H9 (cell line): ENCODE measurements around the gene OMP. TPM values are rescaled to one million over a fixed set of nuclear protein-coding genes. Genes with fewer than 3 reads are reported as not detected.

Source experiments
- DNase-seq: peaks from one replicate; pipeline ENCODE4 v3.0.0-alpha.2; 2017
- H2AFZ ChIP-seq: one replicate; pipeline ENCODE4 v1.6.1; 2013; ENCODE audit warnings: mild to moderate bottlenecking, low read length, control low read depth, moderate library complexity
- H2AK5ac ChIP-seq: 2 replicates; pipeline ENCODE4 v1.6.1; 2013; ENCODE audit warnings: low read length, control low read depth, mixed read lengths; ENCODE audit not compliant: insufficient read length
- H2BK120ac ChIP-seq: one replicate; pipeline ENCODE4 v1.6.1; 2013; ENCODE audit warnings: low read depth, mild to moderate bottlenecking, low read length, control low read depth, inconsistent platforms; ENCODE audit not compliant: poor library complexity, severe bottlenecking
- H2BK12ac ChIP-seq: 2 replicates; pipeline ENCODE4 v1.6.1; 2013; ENCODE audit warnings: low read length, control low read depth, mixed read lengths, low read depth; ENCODE audit not compliant: insufficient read length
- H2BK15ac ChIP-seq: 2 replicates; pipeline ENCODE4 v1.6.1; 2013; ENCODE audit warnings: low read depth, low read length, control low read depth
- H2BK20ac ChIP-seq: one replicate; pipeline ENCODE4 v1.6.1; 2013; ENCODE audit warnings: low read depth, mild to moderate bottlenecking, low read length, control low read depth, inconsistent platforms; ENCODE audit not compliant: poor library complexity, severe bottlenecking
- H2BK5ac ChIP-seq: 2 replicates; pipeline ENCODE4 v1.6.1; 2013; ENCODE audit warnings: low read length, control low read depth, mixed read lengths; ENCODE audit not compliant: insufficient read length
- H3K14ac ChIP-seq: 2 replicates; pipeline ENCODE4 v1.6.1; 2013; ENCODE audit warnings: low read length, control low read depth; ENCODE audit not compliant: insufficient read depth
- H3K18ac ChIP-seq: 2 replicates; pipeline ENCODE4 v1.6.1; 2013; ENCODE audit warnings: low read depth, mild to moderate bottlenecking, mixed read lengths, low read length, control low read depth; ENCODE audit not compliant: insufficient read length
- H3K23ac ChIP-seq: 2 replicates; pipeline ENCODE4 v1.6.1; 2013; ENCODE audit warnings: low read length, control low read depth, mixed read lengths, low read depth; ENCODE audit not compliant: insufficient read length
- H3K23me2 ChIP-seq: 2 replicates; pipeline ENCODE4 v1.6.1; 2013; ENCODE audit warnings: low read depth, mild to moderate bottlenecking, mixed read lengths, low read length, control low read depth; ENCODE audit not compliant: insufficient read length, poor library complexity, severe bottlenecking
- H3K27ac ChIP-seq: 2 replicates; pipeline ENCODE4 v1.5.1; 2013; ENCODE audit warnings: low read length, control low read depth, mixed read lengths, low read depth; ENCODE audit not compliant: insufficient read length
- H3K27me3 ChIP-seq: 2 replicates; pipeline ENCODE4 v1.6.1; 2013; ENCODE audit warnings: low read length, control low read depth, inconsistent platforms; ENCODE audit not compliant: insufficient read depth
- H3K4ac ChIP-seq: 2 replicates; pipeline ENCODE4 v1.6.1; 2013; ENCODE audit warnings: low read depth, mild to moderate bottlenecking, control low read depth, inconsistent platforms, low read length, moderate library complexity
- H3K4me1 ChIP-seq: 2 replicates; pipeline ENCODE4 v1.6.1; 2013; ENCODE audit warnings: low read length, control low read depth, inconsistent platforms; ENCODE audit not compliant: insufficient read depth
- H3K4me2 ChIP-seq: 2 replicates; pipeline ENCODE4 v1.6.1; 2013; ENCODE audit warnings: low read length, control low read depth, mixed read lengths; ENCODE audit not compliant: insufficient read length, insufficient read depth
- H3K56ac ChIP-seq: 2 replicates; pipeline ENCODE4 v1.6.1; 2013; ENCODE audit warnings: low read depth, mild to moderate bottlenecking, mixed read lengths, low read length, control low read depth; ENCODE audit not compliant: insufficient read length
- H3K79me1 ChIP-seq: 2 replicates; pipeline ENCODE4 v1.6.1; 2013; ENCODE audit warnings: low read depth, mild to moderate bottlenecking, moderate library complexity, low read length, control low read depth, inconsistent platforms; ENCODE audit not compliant: insufficient read depth, poor library complexity, severe bottlenecking
- H3K79me2 ChIP-seq: 2 replicates; pipeline ENCODE4 v1.6.1; 2013; ENCODE audit warnings: low read length, control low read depth, inconsistent platforms; ENCODE audit not compliant: insufficient read depth
- H3K9ac ChIP-seq: 2 replicates; pipeline ENCODE4 v1.6.1; 2013; ENCODE audit warnings: low read length, control low read depth, mixed read lengths; ENCODE audit not compliant: insufficient read length; ENCODE audit errors: extremely low read depth
- H3K9me3 ChIP-seq: one replicate; pipeline ENCODE4 v1.6.1; 2013; ENCODE audit warnings: low read depth, low read length, inconsistent platforms; ENCODE audit not compliant: control insufficient read depth
- H3T11ph ChIP-seq: one replicate; pipeline ENCODE4 v1.6.1; 2013; ENCODE audit warnings: mild to moderate bottlenecking, low read length, control low read depth, inconsistent platforms
- H4K20me1 ChIP-seq: one replicate; pipeline ENCODE4 v1.6.1; 2013; ENCODE audit not compliant: control insufficient read depth, insufficient read length, insufficient read depth
- H4K5ac ChIP-seq: 2 replicates; pipeline ENCODE4 v1.6.1; 2013; ENCODE audit warnings: low read depth, mild to moderate bottlenecking, mixed read lengths, low read length, control low read depth; ENCODE audit not compliant: insufficient read length
- H4K8ac ChIP-seq: replicated peaks from 2 replicates; pipeline ENCODE4 v1.6.1; 2013; ENCODE audit warnings: low read length, control low read depth, mixed read lengths, low read depth; ENCODE audit not compliant: insufficient read length
- H4K91ac ChIP-seq: 2 replicates; pipeline ENCODE4 v1.6.1; 2013; ENCODE audit warnings: low read depth, mild to moderate bottlenecking, moderate library complexity, mixed read lengths, low read length, control low read depth; ENCODE audit not compliant: insufficient read length
- H3K27ac Mint-ChIP-seq, 3 experiments: 2 replicates in 2 of 3; 3 replicates in 1 of 3; pipeline ENCODE4 v1.8.0; 2020 to 2021; ENCODE audit warnings: mixed read lengths in 3 of 3, mild to moderate bottlenecking in 1 of 3, moderate library complexity in 1 of 3
- H3K27me3 Mint-ChIP-seq: 2 replicates; pipeline ENCODE4 v1.8.0; 2021; ENCODE audit warnings: low read depth, mild to moderate bottlenecking, moderate library complexity, mixed read lengths
- H3K36me3 Mint-ChIP-seq, 3 experiments: 2 replicates in 2 of 3; 3 replicates in 1 of 3; pipeline ENCODE4 v1.8.0; 2020 to 2021; ENCODE audit warnings: low read depth in 3 of 3, mixed read lengths in 3 of 3; ENCODE audit not compliant: insufficient read depth in 1 of 3
- H3K4me1 Mint-ChIP-seq, 2 experiments: 2 replicates each; pipeline ENCODE4 v1.8.0; 2020; ENCODE audit warnings: mixed read lengths in 2 of 2
- H3K4me3 Mint-ChIP-seq, 2 experiments: 2 replicates in 1 of 2; 3 replicates in 1 of 2; pipeline ENCODE4 v1.8.0; 2020 to 2021; ENCODE audit warnings: mild to moderate bottlenecking in 2 of 2, mixed read lengths in 2 of 2, moderate library complexity in 1 of 2
- H3K9me3 Mint-ChIP-seq, 2 experiments: 2 replicates in 1 of 2; 3 replicates in 1 of 2; pipeline ENCODE4 v1.8.0; 2020; ENCODE audit warnings: mild to moderate bottlenecking in 2 of 2, mixed read lengths in 2 of 2, moderate library complexity in 1 of 2
- CTCF ChIP-seq: fragments of 200-600 bp; sonication (generic); conservative IDR thresholded peaks from 3 replicates; pipeline ENCODE4 v1.8.0; 2021; ENCODE audit warnings: antibody characterized with exemption, mild to moderate bottlenecking
- WGBS: extraction: QIAGEN DNeasy Blood & Tissue Kit; methylation state at CpG from one replicate; pipeline ENCODE4 v1.1.7; 2013; ENCODE audit warnings: missing lambda C conversion rate, low lambda C conversion rate, mixed read lengths; ENCODE audit not compliant: insufficient read length; ENCODE audit errors: extremely low coverage; 5-methylcytosine and 5-hydroxymethylcytosine counted together
- total RNA-seq: library from RNA; stranded (reverse); gene quantifications from 2 replicates; pipeline ENCODE4 v1.2.1, GENCODE V29; 2021

OMP gene
- total RNA-seq, 1 experiment from 2014 or later = not detected

GRCh38 chr11:77115956-77116355 lies 13.3 kb downstream of the OMP start:
- Histone ChIP-seq H3K27me3 (no peaks in the 10 kb centered on the region), H3K23me2 (no peaks in the 10 kb centered on the region), H2BK15ac (no peak overlapping the region), H3K56ac (no peak overlapping the region), H2BK12ac (no peak overlapping the region), H3K27ac (no peak overlapping the region), H3K4ac (no peak overlapping the region), H3K4me1 (no peaks in the 10 kb centered on the region), H2BK5ac (no peak overlapping the region), H4K5ac (no peak overlapping the region), H4K20me1 (no peaks in the 10 kb centered on the region), H2BK20ac (no peak overlapping the region), H3K4me2 (no peak overlapping the region), H3T11ph (no peak overlapping the region), H3K79me2 (no peaks in the 10 kb centered on the region), H3K9ac (no peak overlapping the region), H2BK120ac (no peak overlapping the region), H3K79me1 (no peaks in the 10 kb centered on the region), H4K91ac (no peak overlapping the region), H2AK5ac (no peak overlapping the region), H3K9me3 (no peaks in the 10 kb centered on the region), H3K14ac (no peak overlapping the region), H4K8ac (no peak overlapping the region), H3K23ac (no peak overlapping the region), H2AFZ (no peak overlapping the region), H3K18ac (no peak overlapping the region)
- Mint-ChIP-seq H3K27me3 (no peaks in the 10 kb centered on the region), H3K27ac (no peak overlapping the region), H3K9me3 (no peaks in the 10 kb centered on the region), H3K4me1 (peaks cover 5 to 8% of the 10 kb centered on the region in 2 experiments), H3K4me3 (no peak overlapping the region), H3K36me3 (peaks cover 0 to 7% (median 3%) of the 10 kb centered on the region in 3 experiments; a peak in 6 of 7 replicates)
- no CpG with 5 or more reads among the region's 15 CpGs for WGBS
- no peak for TF ChIP-seq CTCF
- DNase-seq = no peak
